NT2/D1 (cell line): ENCODE data around the gene DNAJB7.

ENCODE experiments used
- SUZ12 ChIP-seq: IDR thresholded peaks from 2 replicates; pipeline ENCODE4 v1.6.1; 2011; ENCODE audit not compliant: insufficient read length, insufficient read depth; ENCODE audit errors: extremely low read depth
- YY1 ChIP-seq: IDR thresholded peaks from 2 replicates; pipeline ENCODE4 v1.6.1; 2011; ENCODE audit not compliant: insufficient read length, insufficient read depth
- ZNF274 ChIP-seq: IDR thresholded peaks from 2 replicates; pipeline ENCODE4 v1.6.1; 2011; ENCODE audit warnings: mild to moderate bottlenecking, low read depth, low read length

GRCh38 chr22:40889116-40889515 lies 27.2 kb upstream of the DNAJB7 start:
- no peak for TF ChIP-seq ZNF274
- no peak for TF ChIP-seq SUZ12
- TF ChIP-seq YY1, result no peak
